ENCODE measurements around the gene VPS33B. TPM values are rescaled to one million over a fixed set of nuclear protein-coding genes. Genes with fewer than 3 reads are reported as not detected.
A peak's percentile ranks its signal among the peaks of the same experiment; 100 is the strongest.

The VPS33B gene
- total RNA-seq, 6 experiments from 2014 or later: 4.2 to 7.3 (median 6.5) TPM

GRCh38 chr15:91068436-91068835, 46.0 kb upstream of the VPS33B start:
- no peak for DNase-seq
- TF ChIP-seq POLR2A (IDR thresholded peaks at IDR 0.05): no peak
- no peak overlapping the region for H3K27ac ChIP-seq
- no peaks in the 10 kb centered on the region for H3K4me1 ChIP-seq
- no peaks in the 10 kb centered on the region for H3K9me3 ChIP-seq
- WGBS (ENCODE audit: insufficient coverage, low coverage, low lambda C conversion rate, missing lambda C conversion rate): 74% methylated on average over 2 of the region's 2 CpGs
- H3K27me3 ChIP-seq: no peaks in the 10 kb centered on the region
- no peak overlapping the region for H3K4me3 ChIP-seq
- H3K36me3 ChIP-seq: no peaks in the 10 kb centered on the region
- ATAC-seq: no peak
- intact Hi-C loops (cut with DNase I): no loop called here

GRCh38 chr15:91067036-91067435, 44.6 kb upstream of the VPS33B start:
- H3K36me3 ChIP-seq: no peaks in the 10 kb centered on the region
- no peak overlapping the region for H3K4me3 ChIP-seq
- no peak for DNase-seq
- WGBS (ENCODE audit: insufficient coverage, low coverage, low lambda C conversion rate, missing lambda C conversion rate): 75% methylated on average over 2 of the region's 2 CpGs
- no peaks in the 10 kb centered on the region for H3K4me1 ChIP-seq
- no peak overlapping the region for H3K27ac ChIP-seq
- no peaks in the 10 kb centered on the region for H3K27me3 ChIP-seq
- no peak for ATAC-seq
- intact Hi-C loops (cut with DNase I): no loop called here
- TF ChIP-seq CTCF (IDR thresholded peaks at IDR 0.05) (no peak), POLR2A (IDR thresholded peaks at IDR 0.05) (no peak)
- H3K9me3 ChIP-seq: no peaks in the 10 kb centered on the region

DNA sequence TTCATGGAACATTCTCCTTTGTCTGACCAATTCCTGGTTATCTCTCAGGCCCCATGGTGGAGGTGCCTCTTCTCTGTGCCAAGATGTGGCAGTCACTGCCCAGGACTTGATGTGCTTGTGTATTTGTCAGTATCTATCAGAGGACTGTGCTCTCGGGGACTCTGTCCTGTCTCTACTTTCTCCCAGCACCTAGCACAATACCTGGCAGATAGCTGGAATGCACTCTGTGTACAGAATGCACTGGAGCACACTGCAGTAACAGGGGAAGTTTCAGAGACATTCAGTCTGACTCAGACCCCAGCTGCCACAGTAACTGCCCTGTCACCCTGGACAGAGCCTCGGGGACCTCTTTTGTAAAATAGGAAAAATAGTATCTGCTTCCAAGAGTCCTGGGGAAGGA, 43.1 kb upstream of the VPS33B start:
- Histone ChIP-seq H3K36me3 (no peaks in the 10 kb centered on the region), H3K27me3 (no peaks in the 10 kb centered on the region), H3K4me3 (no peak overlapping the region), H3K27ac (no peak overlapping the region), H3K9me3 (no peaks in the 10 kb centered on the region), H3K4me1 (no peaks in the 10 kb centered on the region)
- peak in 2 of 4 donors; percentile 66 to 67 for ATAC-seq
- DNase-seq: no peak
- WGBS (ENCODE audit: insufficient coverage, low coverage, low lambda C conversion rate, missing lambda C conversion rate): 57% methylated on average over 1 of the region's 2 CpGs
- intact Hi-C loops (cut with DNase I): no loop called here
- TF ChIP-seq CTCF (IDR thresholded peaks at IDR 0.05) (no peak), POLR2A (IDR thresholded peaks at IDR 0.05) (no peak)

DNA sequence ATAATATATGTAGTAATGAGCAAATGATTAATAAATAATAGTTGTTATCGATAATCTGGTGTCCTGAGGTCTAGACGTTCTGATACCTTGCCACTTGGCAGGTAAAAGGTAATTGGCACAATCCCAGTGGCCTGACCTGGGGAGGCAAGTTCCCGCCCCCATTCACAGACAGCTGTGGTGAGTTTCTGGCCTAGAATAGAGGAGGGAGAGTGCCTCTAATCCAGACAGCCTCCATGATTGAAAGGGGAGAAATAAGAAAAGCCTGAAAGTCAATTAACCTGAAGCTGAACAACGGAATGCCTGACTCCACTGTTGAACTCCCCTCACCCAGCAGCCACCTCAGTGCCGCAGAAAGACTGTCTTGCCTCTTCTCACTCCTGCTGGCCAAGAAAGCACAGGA, 39.6 kb upstream of the VPS33B start:
- Histone ChIP-seq H3K4me1 (no peaks in the 10 kb centered on the region), H3K27me3 (no peaks in the 10 kb centered on the region), H3K27ac (no peak overlapping the region), H3K4me3 (no peak overlapping the region), H3K9me3 (no peaks in the 10 kb centered on the region), H3K36me3 (no peaks in the 10 kb centered on the region)
- TF ChIP-seq POLR2A (IDR thresholded peaks at IDR 0.05): no peak
- no peak for TF ChIP-seq CTCF (IDR thresholded peaks at IDR 0.05)
- DNase-seq (peak in 1 of 3 donors; percentile 58), ATAC-seq (peak in 1 of 4 donors; percentile 35)
- 50% methylated on average over 5 of the region's 5 CpGs for WGBS (ENCODE audit: insufficient coverage, low coverage, low lambda C conversion rate, missing lambda C conversion rate)
- intact Hi-C loops (cut with DNase I): no loop called here

DNA sequence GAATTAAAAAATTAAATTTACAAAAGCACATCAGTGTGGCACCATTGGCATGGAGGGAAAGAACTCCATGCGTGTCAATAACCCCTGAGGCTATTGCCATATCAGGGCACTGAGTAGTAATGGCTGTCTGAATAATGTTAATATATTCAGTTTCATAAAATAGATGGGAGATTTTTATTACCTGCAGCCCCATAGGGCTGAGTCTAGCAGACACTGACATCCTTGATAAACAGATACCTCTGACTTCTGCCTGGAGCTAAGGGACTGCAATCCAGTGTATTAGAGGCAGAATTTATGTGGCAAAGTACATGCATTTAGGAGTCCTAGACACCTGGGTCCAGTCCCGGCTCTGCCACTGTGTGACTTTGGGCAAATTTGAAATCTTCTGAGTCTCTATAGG, 38.8 kb upstream of the VPS33B start:
- Histone ChIP-seq H3K9me3 (no peaks in the 10 kb centered on the region), H3K27me3 (peaks cover 0 to 4% of the 10 kb centered on the region in 2 donors), H3K36me3 (no peaks in the 10 kb centered on the region), H3K4me3 (no peak overlapping the region), H3K27ac (no peak overlapping the region), H3K4me1 (no peaks in the 10 kb centered on the region)
- intact Hi-C loops (cut with DNase I): no loop called here
- DNase-seq (no peak), ATAC-seq (no peak)
- 67% methylated on average over 1 of the region's 2 CpGs for WGBS (ENCODE audit: insufficient coverage, low coverage, low lambda C conversion rate, missing lambda C conversion rate)
- TF ChIP-seq CTCF (IDR thresholded peaks at IDR 0.05) (no peak), POLR2A (IDR thresholded peaks at IDR 0.05) (no peak)
